Kidney (tissue), 14 donors: ENCODE data around the gene SRD5A1. TPM values are rescaled to one million over a fixed set of nuclear protein-coding genes. Genes with fewer than 3 reads are reported as not detected.
A peak's percentile ranks its signal among the peaks of the same experiment; 100 is the strongest.

Source experiments
- DNase-seq, 5 donors: peaks; one replicate each; pipeline ENCODE4 v3.0.0-alpha.2; 2013 to 2020
- FAIRE-seq: peaks from 2 replicates; lab custom pipeline; 2012; peaks lifted over from hg19 to GRCh38; lab: Jason Lieb, UNC
- H3K27ac ChIP-seq, 2 donors: one replicate each; pipeline ENCODE4 v1.7.0; 2013; ENCODE audit warnings: low read depth in 2 of 2, low read length in 2 of 2, inconsistent platforms in 1 of 2
- H3K27me3 ChIP-seq: one replicate; pipeline ENCODE4 v1.7.1; 2013; ENCODE audit warnings: low read length, inconsistent platforms; ENCODE audit not compliant: control insufficient read depth, insufficient read depth
- H3K36me3 ChIP-seq, 3 donors: one replicate each; pipeline versions ENCODE4 v1.7.0 to v1.7.1; 2013; ENCODE audit warnings: low read length in 3 of 3, control low read depth in 1 of 3, inconsistent platforms in 1 of 3; ENCODE audit not compliant: insufficient read depth in 3 of 3, control insufficient read depth in 2 of 3
- H3K4me1 ChIP-seq, 3 donors: one replicate each; pipeline versions ENCODE4 v1.7.0 to v1.7.1; 2013; ENCODE audit warnings: low read length in 3 of 3, inconsistent platforms in 1 of 3, low read depth in 1 of 3; ENCODE audit not compliant: control insufficient read depth in 2 of 3, insufficient read depth in 2 of 3
- H3K4me3 ChIP-seq, 3 donors: one replicate each; pipeline versions ENCODE4 v1.7.0 to v1.8.1; 2013; ENCODE audit warnings: low read length in 3 of 3, control low read depth in 1 of 3, inconsistent platforms in 1 of 3
- H3K9ac ChIP-seq, 3 donors: one replicate each; pipeline versions ENCODE4 v1.7.0 to v1.7.1; 2013; ENCODE audit warnings: low read length in 3 of 3, control low read depth in 1 of 3, inconsistent platforms in 1 of 3
- H3K9me3 ChIP-seq, 3 donors: one replicate each; pipeline versions ENCODE4 v1.7.0 to v1.7.1; 2013; ENCODE audit warnings: low read length in 3 of 3, control low read depth in 1 of 3, inconsistent platforms in 1 of 3; ENCODE audit not compliant: control insufficient read depth in 2 of 3, insufficient read depth in 1 of 3
- intact Hi-C: fragments of 100-400 bp; cut with DNase I; formaldehyde crosslinking; loops from one replicate; pipeline ENCODE4 v1.11.1; 2022
- polyA plus RNA-seq: library from polyadenylated mRNA; stranded (reverse); fragments of 350-450 nt; fragmentation: Illumina TruSeq; extraction: RNeasy Lipid Tissue Mini Kit (QIAGEN cat#74804); gene quantifications from one replicate; pipeline ENCODE4 v1.2.3, GENCODE V29; 2014; ENCODE audit warnings: low read depth, low replicate concordance; ENCODE audit not compliant: insufficient read depth
- total RNA-seq: library from RNA; stranded (reverse); fragmentation: NEBNext Ultra II Directional; extraction: Animal tissue kit (Norgen Biotek cat#: 25700); gene quantifications from one replicate; pipeline ENCODE4 v1.2.1, GENCODE V29; 2021
- TF ChIP-seq, protein P1 (sequence below): IDR thresholded peaks from 3 replicates; pipeline ENCODE4 v1.5.1; 2012; ENCODE audit warnings: mild to moderate bottlenecking, moderate library complexity, borderline replicate concordance; ENCODE audit not compliant: insufficient read depth; ENCODE audit errors: extremely low read depth
- donor health status: control.
- donor health status: control.
- donor health status: control.
- donor health status: control.
- donor health status: control.
- donor health status: DM: yes; HTN: yes; CAD: no.
- donor health status: Normal renal cell carcinoma (clear cell type).

The SRD5A1 gene
- total and polyA plus RNA-seq, 2 donors from 2014 or later, result 6.5 to 13.1 TPM

DNA sequence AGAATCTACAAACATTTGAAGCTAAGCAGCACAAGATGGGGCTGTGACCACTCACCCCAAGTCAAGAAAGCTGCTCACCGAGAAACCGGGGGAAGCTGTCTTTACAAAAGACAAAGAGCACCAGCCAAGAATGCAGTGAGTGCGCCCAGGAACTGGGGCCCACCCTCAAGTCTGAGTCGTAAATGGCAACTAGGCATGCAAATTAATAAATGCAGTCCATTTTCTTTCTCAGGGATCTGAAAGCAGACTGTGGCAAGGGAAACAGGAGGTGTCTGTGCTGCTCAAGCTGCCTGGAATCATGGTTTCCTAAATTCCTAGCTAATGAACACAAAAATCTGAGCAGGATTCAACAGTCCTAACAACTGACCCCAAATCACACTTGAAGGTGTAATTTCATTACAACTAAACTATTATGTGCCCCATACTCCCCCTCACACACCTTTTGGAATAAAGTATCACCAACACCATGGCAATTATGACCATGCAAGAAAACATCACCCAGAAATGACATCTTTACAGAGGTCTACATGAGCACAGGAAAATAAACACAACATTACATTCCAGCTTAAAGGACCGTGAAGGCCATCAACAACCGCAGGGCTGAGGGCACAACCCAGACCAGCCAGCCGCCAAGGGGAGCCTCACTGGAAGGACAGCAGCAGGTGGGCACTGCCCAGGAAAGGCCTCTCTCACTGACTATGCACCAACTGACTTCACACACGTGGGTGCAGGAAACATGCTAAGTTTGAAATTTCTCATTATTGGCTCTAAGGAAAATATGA lies 18.0 kb upstream of the SRD5A1 start:
- FAIRE-seq (no peak), DNase-seq (peak in 1 of 5 donors; percentile 27)
- Histone ChIP-seq H3K27me3 (no peaks in the 10 kb centered on the region), H3K4me1 (peaks cover 0 to 6% (median 6%) of the 10 kb centered on the region in 3 donors), H3K36me3 (peaks cover 14 to 70% (median 39%) of the 10 kb centered on the region in 3 donors), H3K4me3 (no peak overlapping the region), H3K9me3 (no peaks in the 10 kb centered on the region), H3K9ac (no peak overlapping the region), H3K27ac (no peak overlapping the region)
- TF ChIP-seq, protein P1, sequence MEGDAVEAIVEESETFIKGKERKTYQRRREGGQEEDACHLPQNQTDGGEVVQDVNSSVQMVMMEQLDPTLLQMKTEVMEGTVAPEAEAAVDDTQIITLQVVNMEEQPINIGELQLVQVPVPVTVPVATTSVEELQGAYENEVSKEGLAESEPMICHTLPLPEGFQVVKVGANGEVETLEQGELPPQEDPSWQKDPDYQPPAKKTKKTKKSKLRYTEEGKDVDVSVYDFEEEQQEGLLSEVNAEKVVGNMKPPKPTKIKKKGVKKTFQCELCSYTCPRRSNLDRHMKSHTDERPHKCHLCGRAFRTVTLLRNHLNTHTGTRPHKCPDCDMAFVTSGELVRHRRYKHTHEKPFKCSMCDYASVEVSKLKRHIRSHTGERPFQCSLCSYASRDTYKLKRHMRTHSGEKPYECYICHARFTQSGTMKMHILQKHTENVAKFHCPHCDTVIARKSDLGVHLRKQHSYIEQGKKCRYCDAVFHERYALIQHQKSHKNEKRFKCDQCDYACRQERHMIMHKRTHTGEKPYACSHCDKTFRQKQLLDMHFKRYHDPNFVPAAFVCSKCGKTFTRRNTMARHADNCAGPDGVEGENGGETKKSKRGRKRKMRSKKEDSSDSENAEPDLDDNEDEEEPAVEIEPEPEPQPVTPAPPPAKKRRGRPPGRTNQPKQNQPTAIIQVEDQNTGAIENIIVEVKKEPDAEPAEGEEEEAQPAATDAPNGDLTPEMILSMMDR, result no peak
- intact Hi-C loops, result no loop called here

DNA sequence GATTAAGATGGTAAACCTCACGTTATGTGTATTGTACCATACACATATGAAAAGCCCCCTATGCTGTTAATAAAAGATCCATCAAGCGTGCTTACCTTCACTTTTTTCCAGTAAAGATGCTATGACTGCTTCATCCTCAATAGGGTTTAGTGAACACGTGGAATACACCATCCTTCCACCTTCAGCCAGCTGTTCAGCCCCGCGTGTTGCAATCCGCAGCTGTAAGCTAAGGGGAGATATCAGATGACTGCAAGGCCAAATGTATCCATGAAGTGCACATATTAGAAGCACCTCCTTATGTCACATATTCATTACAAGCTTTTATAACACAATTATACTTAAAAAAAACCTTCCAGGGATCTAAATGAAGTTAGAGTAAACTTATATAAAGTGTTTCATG lies 16.6 kb upstream of the SRD5A1 start:
- Histone ChIP-seq H3K9me3 (no peaks in the 10 kb centered on the region), H3K4me1 (peaks cover 0 to 3% (median 2%) of the 10 kb centered on the region in 3 donors), H3K27ac (no peak overlapping the region), H3K27me3 (no peaks in the 10 kb centered on the region), H3K4me3 (no peak overlapping the region), H3K36me3 (peaks cover 10 to 69% (median 38%) of the 10 kb centered on the region in 3 donors), H3K9ac (no peak overlapping the region)
- FAIRE-seq, result no peak
- DNase-seq, result no peak
- intact Hi-C loops, result no loop called here
- TF ChIP-seq, protein P1, result no peak

DNA sequence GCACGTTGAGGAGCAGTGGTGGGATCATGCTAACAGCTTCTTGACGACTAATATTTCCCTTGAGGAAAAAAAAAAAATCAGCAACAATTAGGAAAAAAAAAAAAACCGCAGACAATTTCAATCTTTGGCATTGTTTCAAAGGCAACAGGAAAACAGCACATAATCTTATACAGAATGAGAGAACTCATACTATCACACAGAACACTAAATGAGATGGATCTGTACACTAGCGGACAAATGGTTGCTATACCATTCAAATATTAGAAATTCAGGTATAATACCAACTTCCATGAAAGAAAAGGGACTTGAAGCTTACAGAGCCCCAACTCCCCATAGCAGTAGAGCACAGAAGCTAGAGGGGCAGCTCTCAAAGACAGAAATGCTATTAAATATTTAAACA lies 10.0 kb upstream of the SRD5A1 start:
- Histone ChIP-seq H3K27me3 (no peaks in the 10 kb centered on the region), H3K4me1 (no peaks in the 10 kb centered on the region), H3K27ac (no peak overlapping the region), H3K9ac (no peak overlapping the region), H3K9me3 (no peaks in the 10 kb centered on the region), H3K4me3 (no peak overlapping the region), H3K36me3 (peaks cover 13 to 41% (median 34%) of the 10 kb centered on the region in 3 donors)
- TF ChIP-seq, protein P1, result no peak
- intact Hi-C loops, result no loop called here
- DNase-seq (no peak), FAIRE-seq (no peak)

DNA sequence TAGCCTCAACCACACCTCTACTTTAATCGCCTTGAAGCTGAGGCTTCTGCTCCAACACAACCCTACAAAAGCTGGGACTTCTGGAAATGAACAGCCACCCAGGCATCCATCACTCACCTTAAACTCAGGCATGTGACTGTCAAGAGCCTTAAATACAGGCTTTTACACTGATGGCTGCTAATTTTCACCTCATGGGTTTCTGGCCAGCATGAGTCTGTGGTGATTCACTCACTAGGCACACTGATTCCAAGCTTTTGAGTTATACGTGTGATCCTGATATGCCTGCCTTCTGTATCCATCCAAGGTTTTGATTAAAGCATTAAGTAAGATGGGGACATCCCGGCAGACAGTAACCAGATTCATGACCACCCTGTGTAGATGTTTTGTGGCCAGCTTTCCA lies 9.3 kb upstream of the SRD5A1 start:
- DNase-seq, result no peak
- Histone ChIP-seq H3K4me1 (no peaks in the 10 kb centered on the region), H3K36me3 (peaks cover 13 to 47% (median 34%) of the 10 kb centered on the region in 3 donors), H3K9me3 (no peaks in the 10 kb centered on the region), H3K9ac (no peak overlapping the region), H3K4me3 (no peak overlapping the region), H3K27ac (no peak overlapping the region), H3K27me3 (no peaks in the 10 kb centered on the region)
- FAIRE-seq, result no peak
- TF ChIP-seq, protein P1, result no peak
- intact Hi-C loops, result no loop called here
